Activated B cell treated with CpG ODN at 0.5 μM for 24 hours (primary cell): ENCODE measurements around the gene AIDA. TPM values are rescaled to one million over a fixed set of nuclear protein-coding genes. Genes with fewer than 3 reads are reported as not detected.
"Not testable (repeated sequence)": the region's sequence is repeated elsewhere in the genome, so short reads cannot be mapped to it uniquely, and the experiment has no call there.

Experiments used
- ATAC-seq: fragments of 200-7000 bp; cut with Tn5 transposase; one replicate; pipeline ENCODE4 v1.10.0; 2021; ENCODE audit warnings: low read depth, mild to moderate bottlenecking, moderate library complexity
- CTCF ChIA-PET: fragments of 350-600 bp; sonication (Branson Sonifier 250); formaldehyde crosslinking; loops from one replicate; lab custom pipeline; 2021; ENCODE audit warnings: antibody characterized with exemption; lab: Charles Lee
- POLR2A ChIA-PET: fragments of 350-600 bp; sonication (Branson Sonifier 250); formaldehyde crosslinking; loops from one replicate; lab custom pipeline; 2021; ENCODE audit warnings: antibody characterized with exemption; lab: Charles Lee
- DNase-seq: peaks from one replicate; pipeline ENCODE4 v3.0.0; 2022
- H3K27ac Mint-ChIP-seq: one replicate; pipeline ENCODE4 v1.8.0; 2020; ENCODE audit warnings: mixed read lengths
- H3K27me3 Mint-ChIP-seq: one replicate; pipeline ENCODE4 v1.8.0; 2021; ENCODE audit warnings: mixed read lengths
- H3K36me3 Mint-ChIP-seq: one replicate; pipeline ENCODE4 v1.8.0; 2021; ENCODE audit warnings: low read depth, mixed read lengths
- H3K4me1 Mint-ChIP-seq: one replicate; pipeline ENCODE4 v1.8.0; 2021; ENCODE audit warnings: mixed read lengths
- H3K4me3 Mint-ChIP-seq: one replicate; pipeline ENCODE4 v1.8.0; 2020; ENCODE audit warnings: mild to moderate bottlenecking, mixed read lengths
- H3K9me3 Mint-ChIP-seq: one replicate; pipeline ENCODE4 v1.8.0; 2020; ENCODE audit warnings: mixed read lengths
- CTCF ChIP-seq: fragments of 200-600 bp; IDR thresholded peaks from one replicate; pipeline ENCODE4 v1.8.0; 2022; ENCODE audit warnings: antibody characterized with exemption, mild to moderate bottlenecking
- intact Hi-C: fragments of 100-400 bp; cut with micrococcal nuclease; formaldehyde crosslinking; loops from one replicate; pipeline ENCODE4 v1.15.1; 2024
- total RNA-seq: library from RNA; stranded (reverse); gene quantifications from 2 replicates; pipeline ENCODE4 v1.2.3, GENCODE V29; 2022

The AIDA gene
- total RNA-seq, 1 donor from 2014 or later = 54.3 TPM

GRCh38 chr1:222670110-222670509, 42.2 kb downstream of the AIDA start:
- CTCF ChIA-PET = interaction anchor here (0.7 kb wide), 1 partner anchor 204 kb away, joined by 3 read pairs; no protein-coding TSS in a partner anchor
- no peak for TF ChIP-seq CTCF

DNA sequence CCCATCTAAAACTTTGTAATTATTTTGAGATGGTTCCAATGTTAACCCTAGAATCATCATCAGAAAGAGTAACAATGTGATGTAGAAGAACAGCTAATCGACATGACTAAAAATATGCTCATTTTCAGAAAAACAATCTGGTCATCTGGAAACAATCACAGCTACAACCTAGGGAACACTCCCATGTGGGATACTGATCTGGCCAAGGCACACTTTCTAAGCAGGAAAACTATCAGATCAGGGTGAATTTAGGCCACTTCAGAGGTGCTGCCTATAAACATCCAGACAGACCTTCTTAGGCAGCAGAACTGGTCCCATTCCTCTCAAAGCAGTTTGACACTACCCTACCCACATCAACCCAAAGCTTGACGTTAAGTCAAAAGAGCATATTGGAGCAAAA, 43.2 kb downstream of the AIDA start:
- ATAC-seq, intact Hi-C loops, H3K4me1 Mint-ChIP-seq, H3K9me3 Mint-ChIP-seq, CTCF ChIA-PET, H3K27ac Mint-ChIP-seq, H3K27me3 Mint-ChIP-seq, DNase-seq, POLR2A ChIA-PET, H3K4me3 Mint-ChIP-seq: not testable (repeated sequence)
- peaks cover 76% of the 10 kb centered on the region for H3K36me3 Mint-ChIP-seq

More at GRCh38 chr1:222670110-222670509, 42.2 kb downstream of the AIDA start:
- DNase-seq (no peak), ATAC-seq (no peak)
- intact Hi-C loops = no loop called here
- Mint-ChIP-seq H3K36me3 (peaks cover 77% of the 10 kb centered on the region), H3K9me3 (no peaks in the 10 kb centered on the region), H3K27me3 (no peaks in the 10 kb centered on the region), H3K4me3 (no peak overlapping the region), H3K27ac (peak overlapping the region; percentile 35), H3K4me1 (no peaks in the 10 kb centered on the region)
- POLR2A ChIA-PET = interaction anchor here (0.6 to 0.9 kb wide), 2 partner anchors 27 to 43 kb away, joined by 3 read pairs; partner anchors contain the start of gene BROX

GRCh38 chr1:222668184-222668583, 44.1 kb downstream of the AIDA start:
- H3K9me3 Mint-ChIP-seq, ATAC-seq, POLR2A ChIA-PET, H3K4me1 Mint-ChIP-seq, CTCF ChIA-PET, H3K4me3 Mint-ChIP-seq, DNase-seq, H3K27ac Mint-ChIP-seq, H3K27me3 Mint-ChIP-seq, intact Hi-C loops: not testable (repeated sequence)
- peaks cover 77% of the 10 kb centered on the region for H3K36me3 Mint-ChIP-seq

DNA sequence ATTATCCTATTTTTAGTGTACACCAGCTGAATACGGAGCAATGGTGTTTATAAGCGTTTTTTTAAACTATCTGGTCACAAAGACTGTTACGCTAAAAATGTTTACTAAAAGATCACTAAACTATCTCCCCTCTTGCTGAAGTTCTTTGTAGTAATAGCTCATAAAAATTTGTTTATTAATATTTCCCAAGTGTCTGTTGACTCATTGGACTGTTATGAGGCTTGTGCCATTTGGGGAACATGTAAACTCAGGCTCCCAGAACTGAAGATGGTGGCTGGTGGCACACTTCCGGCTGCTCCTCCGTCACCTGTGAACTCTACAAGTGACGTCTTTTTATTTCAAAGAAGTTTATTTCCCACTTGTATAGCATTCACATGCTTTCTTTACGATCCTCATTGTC, 46.3 kb downstream of the AIDA start:
- intact Hi-C loops = no loop called here
- DNase-seq (no peak), ATAC-seq (no peak)
- Mint-ChIP-seq H3K9me3 (no peaks in the 10 kb centered on the region), H3K4me1 (no peaks in the 10 kb centered on the region), H3K4me3 (no peak overlapping the region), H3K36me3 (peaks cover 78% of the 10 kb centered on the region), H3K27ac (no peak overlapping the region), H3K27me3 (no peaks in the 10 kb centered on the region)
- no peak for TF ChIP-seq CTCF
- ChIA-PET CTCF (no interaction called here), POLR2A (interaction anchor here (0.6 to 0.8 kb wide), 2 partner anchors 22 to 458 kb away, joined by 3 read pairs; no protein-coding TSS in a partner anchor)

GRCh38 chr1:222663431-222663934, 48.8 kb downstream of the AIDA start:
- Mint-ChIP-seq H3K9me3 (no peaks in the 10 kb centered on the region), H3K27me3 (no peaks in the 10 kb centered on the region), H3K27ac (no peak overlapping the region), H3K4me3 (no peak overlapping the region), H3K36me3 (peaks cover 87% of the 10 kb centered on the region), H3K4me1 (no peaks in the 10 kb centered on the region)
- DNase-seq = no peak
- no peak for TF ChIP-seq CTCF
- ChIA-PET CTCF (no interaction called here), POLR2A (no interaction called here)
- intact Hi-C loops = no loop called here
- no peak for ATAC-seq

GRCh38 chr1:222657899-222658298, 54.4 kb downstream of the AIDA start:
- Mint-ChIP-seq H3K4me1 (peaks cover 31% of the 10 kb centered on the region), H3K36me3 (peaks cover 90% of the 10 kb centered on the region), H3K9me3 (no peaks in the 10 kb centered on the region), H3K4me3 (no peak overlapping the region), H3K27me3 (no peaks in the 10 kb centered on the region), H3K27ac (no peak overlapping the region)
- ATAC-seq (no peak), DNase-seq (no peak)
- POLR2A ChIA-PET = interaction anchor here (1.7 kb wide), 1 partner anchor 14 kb away, joined by 6 read pairs; no protein-coding TSS in a partner anchor
- CTCF ChIA-PET = no interaction called here
- intact Hi-C loops = no loop called here
- no peak for TF ChIP-seq CTCF
